A549 (cell line): ENCODE data around the gene METTL16. TPM values are rescaled to one million over a fixed set of nuclear protein-coding genes. Genes with fewer than 3 reads are reported as not detected.

ENCODE experiments used
- ATAC-seq, 2 experiments: fragments of 200-7000 bp in 1 of 2; fragments of >200 bp in 1 of 2; cut with Nextera tagmentation in 1 of 2; cut with Tn5 transposase in 1 of 2; 3 replicates each; pipeline versions ENCODE4 v1.8.0 to v1.9.1; 2018 to 2020; ENCODE audit warnings: mild to moderate bottlenecking in 1 of 2, moderate library complexity in 1 of 2
- CTCF ChIA-PET: fragments of 300-600 bp; sonication (Branson Sonifier 250); formaldehyde crosslinking; extraction: SDS; loops from one replicate; lab custom pipeline; 2021; ENCODE audit warnings: antibody characterized with exemption, inconsistent platforms; lab: Yijun Ruan, JAX
- POLR2A ChIA-PET: fragments of 350-600 bp; formaldehyde crosslinking; extraction: SDS; loops from one replicate; lab custom pipeline; 2021; ENCODE audit warnings: antibody characterized with exemption, inconsistent platforms; lab: Yijun Ruan, JAX
- DNase-seq, 2 experiments: peaks; one replicate each; pipeline versions ENCODE4 v3.0.0 to v3.0.0-alpha.2; 2011 to 2016; ENCODE audit warnings: low read depth in 1 of 2, low spot score in 1 of 2
- FAIRE-seq: peaks from 2 replicates; lab custom pipeline; 2011; peaks lifted over from hg19 to GRCh38; lab: Jason Lieb, UNC
- H3K27ac ChIP-seq, 2 experiments: fragments of >200 bp; sonication (Bioruptor Twin); formaldehyde crosslinking; 3 replicates each; pipeline ENCODE4 v1.5.1; 2016 to 2017
- H3K4me1 ChIP-seq: fragments of >200 bp; sonication (Bioruptor Twin); formaldehyde crosslinking; 3 replicates; pipeline ENCODE4 v1.6.1; 2016
- H3K4me2 ChIP-seq: fragments of >200 bp; sonication (Bioruptor Twin); formaldehyde crosslinking; 3 replicates; pipeline ENCODE4 v1.6.1; 2016
- H3K4me3 ChIP-seq: fragments of >200 bp; sonication (Bioruptor Twin); formaldehyde crosslinking; 3 replicates; pipeline ENCODE4 v1.5.1; 2016
- H3K9me3 ChIP-seq: fragments of >200 bp; sonication (Bioruptor Twin); formaldehyde crosslinking; 3 replicates; pipeline ENCODE4 v1.6.1; 2016
- ATOH8 ChIP-seq: fragments of 250-450 bp; sonication (Bioruptor Pico); IDR thresholded peaks from 2 replicates; pipeline ENCODE4 v1.5.0; 2020; ENCODE audit warnings: low read depth, mild to moderate bottlenecking, moderate library complexity
- BCL3 ChIP-seq: fragments of >200 bp; sonication (Bioruptor Twin); formaldehyde crosslinking; IDR thresholded peaks from 3 replicates; pipeline ENCODE4 v1.6.1; 2016
- BHLHE40 ChIP-seq: IDR thresholded peaks from 2 replicates; pipeline ENCODE4 v1.6.1; 2012; ENCODE audit warnings: low read depth, low read length, inconsistent platforms
- CBX8 ChIP-seq: fragments of 200-600 bp; sonication (generic); IDR thresholded peaks from 2 replicates; pipeline ENCODE4 v1.6.1; 2016
- CEBPB ChIP-seq, 2 experiments: fragments of >200 bp in 1 of 2; sonication (Bioruptor Twin) in 1 of 2; formaldehyde crosslinking in 1 of 2; IDR thresholded peaks; 2 replicates each; pipeline ENCODE4 v1.6.1; 2012 to 2016
- CHD2 ChIP-seq: fragments of 150-350 bp; IDR thresholded peaks from 2 replicates; pipeline ENCODE4 v1.6.1; 2014; ENCODE audit warnings: low read length; ENCODE audit not compliant: partially characterized antibody
- E2F6 ChIP-seq: IDR thresholded peaks from 2 replicates; pipeline ENCODE4 v1.6.1; 2012; ENCODE audit warnings: low read depth, borderline replicate concordance
- EHF ChIP-seq: fragments of 250-450 bp; sonication (Bioruptor Pico); IDR thresholded peaks from 2 replicates; pipeline ENCODE4 v1.5.0; 2020; ENCODE audit warnings: mild to moderate bottlenecking
- ELK1 ChIP-seq: fragments of 150-350 bp; IDR thresholded peaks from 2 replicates; pipeline ENCODE4 v1.6.1; 2014; ENCODE audit warnings: low read depth, mild to moderate bottlenecking, low read length
- ESRRA ChIP-seq: fragments of 150-350 bp; IDR thresholded peaks from 2 replicates; pipeline ENCODE4 v1.6.1; 2014; ENCODE audit warnings: mild to moderate bottlenecking, low read length, borderline replicate concordance
- GATA3 ChIP-seq: IDR thresholded peaks from 2 replicates; pipeline ENCODE4 v1.6.1; 2012; ENCODE audit warnings: borderline replicate concordance
- HDAC2 ChIP-seq: fragments of 200-600 bp; sonication (generic); IDR thresholded peaks from 2 replicates; pipeline ENCODE4 v1.6.1; 2016
- HES2 ChIP-seq: fragments of >200 bp; sonication (Bioruptor Twin); formaldehyde crosslinking; IDR thresholded peaks from 2 replicates; pipeline ENCODE4 v1.6.1; 2016
- HOXA7 ChIP-seq: fragments of 250-450 bp; sonication (Bioruptor Pico); IDR thresholded peaks from 2 replicates; pipeline ENCODE4 v1.5.0; 2020; ENCODE audit warnings: mild to moderate bottlenecking, moderate library complexity
- JUN ChIP-seq, 2 experiments: fragments of >200 bp; sonication (Bioruptor Twin); formaldehyde crosslinking; IDR thresholded peaks; 2 replicates in 1 of 2; 3 replicates in 1 of 2; pipeline ENCODE4 v1.6.1; 2016 to 2017
- KDM1A ChIP-seq: fragments of 200-600 bp; sonication (generic); IDR thresholded peaks from 2 replicates; pipeline ENCODE4 v1.6.1; 2016; ENCODE audit warnings: low read depth, mild to moderate bottlenecking
- MAFK ChIP-seq: fragments of 450-650 bp; IDR thresholded peaks from 2 replicates; pipeline ENCODE4 v1.6.1; 2014; ENCODE audit not compliant: partially characterized antibody
- MAZ ChIP-seq: fragments of 150-350 bp; IDR thresholded peaks from 2 replicates; pipeline ENCODE4 v1.6.1; 2014; ENCODE audit warnings: antibody characterized with exemption, low read depth, low read length, borderline replicate concordance
- MYC ChIP-seq: IDR thresholded peaks from 2 replicates; pipeline ENCODE4 v1.6.1; 2012; ENCODE audit warnings: mild to moderate bottlenecking, inconsistent platforms, low read length, improper control_type of control experiment, borderline replicate concordance
- NFE2L2 ChIP-seq: fragments of 150-350 bp; conservative IDR thresholded peaks from 2 replicates; pipeline ENCODE4 v1.6.1; 2014; ENCODE audit warnings: low read length
- NPAS2 ChIP-seq: fragments of 250-450 bp; sonication (Bioruptor Pico); IDR thresholded peaks from 2 replicates; pipeline ENCODE4 v1.8.0; 2022; ENCODE audit warnings: mild to moderate bottlenecking, moderate library complexity, borderline replicate concordance
- POLR2A ChIP-seq: IDR thresholded peaks from 2 replicates; pipeline ENCODE4 v1.6.1; 2012; ENCODE audit warnings: mild to moderate bottlenecking, low read length
- RARB ChIP-seq: fragments of 250-450 bp; sonication (Bioruptor Pico); IDR thresholded peaks from 2 replicates; pipeline ENCODE4 v1.8.0; 2021; ENCODE audit warnings: mild to moderate bottlenecking, moderate library complexity
- SMC3 ChIP-seq: fragments of >200 bp; sonication (Bioruptor Twin); formaldehyde crosslinking; IDR thresholded peaks from 3 replicates; pipeline ENCODE4 v1.6.1; 2018; ENCODE audit warnings: inconsistent platforms
- SREBF2 ChIP-seq: fragments of 450-650 bp; IDR thresholded peaks from 2 replicates; pipeline ENCODE4 v1.6.1; 2014; ENCODE audit warnings: mild to moderate bottlenecking, moderate library complexity
- TFCP2L1 ChIP-seq: fragments of 250-450 bp; sonication (Bioruptor Pico); IDR thresholded peaks from 2 replicates; pipeline ENCODE4 v1.5.0; 2021; ENCODE audit warnings: mild to moderate bottlenecking
- TP53 ChIP-seq: fragments of 250-450 bp; sonication (Bioruptor Pico); IDR thresholded peaks from 2 replicates; pipeline ENCODE4 v1.5.0; 2021; ENCODE audit warnings: mild to moderate bottlenecking, moderate library complexity
- USF2 ChIP-seq: fragments of 450-650 bp; IDR thresholded peaks from 2 replicates; pipeline ENCODE4 v1.6.1; 2014; ENCODE audit warnings: antibody characterized with exemption
- ZC3H11A ChIP-seq: fragments of 450-650 bp; IDR thresholded peaks from 2 replicates; pipeline ENCODE4 v1.6.1; 2014; ENCODE audit warnings: antibody characterized with exemption, mild to moderate bottlenecking
- ZSCAN20 ChIP-seq: fragments of 250-450 bp; sonication (Bioruptor Pico); IDR thresholded peaks from 2 replicates; pipeline ENCODE4 v1.8.0; 2022; ENCODE audit warnings: mild to moderate bottlenecking, moderate library complexity
- WGBS: methylation state at CpG from one replicate; pipeline ENCODE4 v1.1.6; 2017; ENCODE audit errors: missing lambda C conversion rate; 5-methylcytosine and 5-hydroxymethylcytosine counted together
- polyA plus RNA-seq, 4 experiments: library from polyadenylated mRNA; depleted of rRNA in 3 of 4; stranded (reverse); fragments of >200 nt; fragmentation: RNase III in 1 of 4; extraction: RNeasy Plus Mini Kit Qiagen cat#74134 plus additional on column Dnase treatment in 1 of 4; gene quantifications; 2 replicates in 3 of 4; 3 replicates in 1 of 4; pipeline ENCODE4 v1.2.3, GENCODE V29; 2011 to 2017

METTL16 gene
- polyA plus RNA-seq, 2 of the 4 experiments (the other 2 are of a cell fraction) = 26.5 to 58.0 TPM

GRCh38 chr17:2401426-2402221 is 110.1 kb downstream of the METTL16 start (continued):
- peak; percentile 50 for TF ChIP-seq USF2
- no peak for TF ChIP-seq CBX8
- TF ChIP-seq SMC3 = no peak
- peak; percentile 43; the same call in 1 of the 2 replicates for TF ChIP-seq E2F6
- no peak for TF ChIP-seq ESRRA
- no peak for TF ChIP-seq MAFK
- no peak for TF ChIP-seq BHLHE40
- TF ChIP-seq TP53 = peak; percentile 78; the same call in 1 of the 2 replicates
- TF ChIP-seq HDAC2 = no peak
- TF ChIP-seq EHF (CRISPR knock-in tag) = no peak
- peak; percentile 57 for TF ChIP-seq HES2
- TF ChIP-seq ATOH8 = no peak
- no peak for TF ChIP-seq ZSCAN20 (CRISPR knock-in tag)
- peak; percentile 19 for TF ChIP-seq CHD2
- no peak for TF ChIP-seq NPAS2
- no peak for TF ChIP-seq ZC3H11A
- TF ChIP-seq KDM1A = no peak
- no peak for TF ChIP-seq BCL3
- TF ChIP-seq, all 56 proteins: peak for 17

- H3K9me3 ChIP-seq = no peaks in the 10 kb centered on the region
- peak; percentile 15 to 37 for ATAC-seq
- peaks cover 60% of the 10 kb centered on the region for H3K4me1 ChIP-seq
- peak; percentile 93 to 97 for DNase-seq
- CTCF ChIA-PET = interaction anchor here (1.1 to 28.1 kb wide), 5 partner anchors 10 to 33 kb away, joined by 3 to 1099 read pairs (median 7); no protein-coding TSS in a partner anchor
- peak within 1 kb of the TSS; percentile 95 to 97 for H3K27ac ChIP-seq
- no peak for FAIRE-seq
- WGBS = under 1% methylated on average over 23 of the region's 51 CpGs
- POLR2A ChIA-PET = interaction anchor here (1.0 to 2.6 kb wide), 6 partner anchors 9 to 192 kb away, joined by 3 to 51 read pairs (median 10); partner anchors contain the start of genes PAFAH1B1, SGSM2 and TSR1
- peak within 1 kb of the TSS; percentile 99 for H3K4me3 ChIP-seq
- H3K4me2 ChIP-seq = peak within 1 kb of the TSS; percentile 99
- TF ChIP-seq SREBF2 = 0 out of 2 replicates have a peak, but pooled peaks have one; percentile 12
- peak; percentile 38 for TF ChIP-seq GATA3
- peak; percentile 35; the same call in 1 of the 2 replicates for TF ChIP-seq TP53
- peak; percentile 41 for TF ChIP-seq USF2
- peak in 1 of 2 experiments; percentile 9; a peak in 2 of 5 replicates for TF ChIP-seq JUN (IDR thresholded peaks at IDR 0.05)
- TF ChIP-seq POLR2A = 0 out of 2 replicates have a peak, but pooled peaks have one; percentile 18
- no peak for TF ChIP-seq HOXA7 (CRISPR knock-in tag)
- TF ChIP-seq RARB (CRISPR knock-in tag) = peak; percentile 81; the same call in 1 of the 2 replicates
- TF ChIP-seq CEBPB (IDR thresholded peaks at IDR 0.05) = no peak
- no peak for TF ChIP-seq NFE2L2
- TF ChIP-seq TFCP2L1 (CRISPR knock-in tag) = peak; percentile 56; the same call in 1 of the 2 replicates
- peak; percentile 83 for TF ChIP-seq MYC
- peak; percentile 75; the same call in 1 of the 3 replicates for TF ChIP-seq BCL3
- TF ChIP-seq MAZ = peak; percentile 97
- no peak for TF ChIP-seq ELK1
Observed at GRCh38 chr17:2400877-2401425, 110.7 kb downstream of the METTL16 start, which contains the start of gene MNT. MNT (minus strand) TSS chr17:2401060; CDS start chr17:2400712, 348 bp downstream.
